Sigmoid colon (tissue), 7 donors: ENCODE data around the gene SND1. TPM values are rescaled to one million over a fixed set of nuclear protein-coding genes. Genes with fewer than 3 reads are reported as not detected.

Source experiments
- DNase-seq: peaks from one replicate; pipeline ENCODE4 v3.0.0-alpha.2; 2019
- H3K27ac ChIP-seq, 4 donors: fragments of 200-600 bp; sonication (generic); one replicate each; pipeline ENCODE4 v1.5.1; 2016 to 2019; ENCODE audit warnings: mild to moderate bottlenecking in 1 of 4
- H3K27me3 ChIP-seq, 3 donors: fragments of 200-600 bp; sonication (generic); one replicate each; pipeline ENCODE4 v1.5.1; 2019; ENCODE audit warnings: mild to moderate bottlenecking in 1 of 3
- H3K36me3 ChIP-seq, 4 donors: fragments of 200-600 bp; sonication (generic); one replicate each; pipeline ENCODE4 v1.5.1; 2016 to 2019
- H3K4me1 ChIP-seq, 4 donors: fragments of 200-600 bp; sonication (generic); one replicate each; pipeline ENCODE4 v1.5.1; 2017 to 2019
- H3K4me3 ChIP-seq, 4 donors: fragments of 200-600 bp; sonication (generic); one replicate each; pipeline ENCODE4 v1.5.1; 2017 to 2019; ENCODE audit warnings: mild to moderate bottlenecking in 2 of 4, moderate library complexity in 1 of 4
- H3K9me3 ChIP-seq, 4 donors: fragments of 200-600 bp in 3 of 4; sonication (generic) in 3 of 4; one replicate each; pipeline versions ENCODE4 v1.5.1 to v1.6.1; 2013 to 2019
- EP300 ChIP-seq, 4 donors: sonication (generic); formaldehyde crosslinking; IDR thresholded peaks; one replicate each; pipeline ENCODE4 v1.6.1; 2017; ENCODE audit warnings: antibody characterized with exemption in 4 of 4
- POLR2A ChIP-seq, 2 donors: fragments of 450-650 bp; IDR thresholded peaks; one replicate each; pipeline ENCODE4 v1.6.1; 2016; ENCODE audit warnings: antibody characterized with exemption in 2 of 2, mild to moderate bottlenecking in 2 of 2, moderate library complexity in 2 of 2
- POLR2AphosphoS5 ChIP-seq, 4 donors: sonication (generic); formaldehyde crosslinking; IDR thresholded peaks; one replicate each; pipeline ENCODE4 v1.6.1; 2017; ENCODE audit warnings: antibody characterized with exemption in 4 of 4
- WGBS, 2 donors: extraction: QIAGEN DNeasy Blood & Tissue Kit; methylation state at CpG; one replicate each; pipeline ENCODE4 v1.1.7; 2013; 5-methylcytosine and 5-hydroxymethylcytosine counted together
- intact Hi-C: fragments of 100-400 bp; cut with DNase I; formaldehyde crosslinking; loops from one replicate; pipeline ENCODE4 v1.15.1; 2023
- polyA plus RNA-seq, 3 donors: library from polyadenylated mRNA; stranded (reverse); fragments of 200-250 nt; gene quantifications; one replicate each; pipeline ENCODE4 v1.2.3, GENCODE V29; 2013
- total RNA-seq, 4 donors: library from RNA; depleted of rRNA; stranded (reverse); fragments of >200 nt; gene quantifications; one replicate each; pipeline ENCODE4 v1.1.0, GENCODE V29; 2016
- TF ChIP-seq, protein P1 (sequence below), 4 experiments: fragments of 450-650 bp in 3 of 4; fragments of 200-600 bp in 1 of 4; IDR thresholded peaks; one replicate each; pipeline ENCODE4 v1.5.1; 2016 to 2019; ENCODE audit warnings: antibody characterized with exemption in 4 of 4, mild to moderate bottlenecking in 3 of 4, moderate library complexity in 2 of 4
- donor health status: healthy with polysubstance abuse.
- donor health status: Bipolar disorder and iron deficiency.
- donor health status: healthy.

SND1 gene
- total and polyA plus RNA-seq, 7 donors = 30.6 to 93.4 (median 71.3) TPM

DNA sequence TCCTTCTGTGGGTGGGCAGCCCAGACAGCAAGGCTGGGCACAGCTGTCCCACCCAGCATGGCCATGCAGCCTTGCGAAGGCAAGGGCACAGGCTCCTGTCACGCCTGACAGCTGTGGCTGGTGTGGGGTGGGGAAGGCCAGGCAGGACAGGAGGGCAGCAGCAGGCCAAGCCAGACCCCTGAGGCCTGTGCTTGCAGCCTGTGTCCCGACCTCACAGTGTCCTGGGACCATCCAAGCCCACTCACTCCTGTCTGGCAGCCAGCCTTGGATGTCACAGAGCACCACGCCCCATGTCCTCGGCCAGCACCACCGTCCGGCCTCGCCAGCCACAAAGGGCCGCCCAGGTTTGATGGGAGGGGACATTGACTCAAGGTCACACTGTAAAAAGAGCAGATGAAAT is 464.7 kb downstream of the SND1 start:
- intact Hi-C loops = no loop called here
- TF ChIP-seq POLR2AphosphoS5 (IDR thresholded peaks at IDR 0.05) (no peak), EP300 (IDR thresholded peaks at IDR 0.05) (no peak), POLR2A (IDR thresholded peaks at IDR 0.05) (no peak)
- TF ChIP-seq, protein P1, sequence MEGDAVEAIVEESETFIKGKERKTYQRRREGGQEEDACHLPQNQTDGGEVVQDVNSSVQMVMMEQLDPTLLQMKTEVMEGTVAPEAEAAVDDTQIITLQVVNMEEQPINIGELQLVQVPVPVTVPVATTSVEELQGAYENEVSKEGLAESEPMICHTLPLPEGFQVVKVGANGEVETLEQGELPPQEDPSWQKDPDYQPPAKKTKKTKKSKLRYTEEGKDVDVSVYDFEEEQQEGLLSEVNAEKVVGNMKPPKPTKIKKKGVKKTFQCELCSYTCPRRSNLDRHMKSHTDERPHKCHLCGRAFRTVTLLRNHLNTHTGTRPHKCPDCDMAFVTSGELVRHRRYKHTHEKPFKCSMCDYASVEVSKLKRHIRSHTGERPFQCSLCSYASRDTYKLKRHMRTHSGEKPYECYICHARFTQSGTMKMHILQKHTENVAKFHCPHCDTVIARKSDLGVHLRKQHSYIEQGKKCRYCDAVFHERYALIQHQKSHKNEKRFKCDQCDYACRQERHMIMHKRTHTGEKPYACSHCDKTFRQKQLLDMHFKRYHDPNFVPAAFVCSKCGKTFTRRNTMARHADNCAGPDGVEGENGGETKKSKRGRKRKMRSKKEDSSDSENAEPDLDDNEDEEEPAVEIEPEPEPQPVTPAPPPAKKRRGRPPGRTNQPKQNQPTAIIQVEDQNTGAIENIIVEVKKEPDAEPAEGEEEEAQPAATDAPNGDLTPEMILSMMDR (IDR thresholded peaks at IDR 0.05) = no peak

DNA sequence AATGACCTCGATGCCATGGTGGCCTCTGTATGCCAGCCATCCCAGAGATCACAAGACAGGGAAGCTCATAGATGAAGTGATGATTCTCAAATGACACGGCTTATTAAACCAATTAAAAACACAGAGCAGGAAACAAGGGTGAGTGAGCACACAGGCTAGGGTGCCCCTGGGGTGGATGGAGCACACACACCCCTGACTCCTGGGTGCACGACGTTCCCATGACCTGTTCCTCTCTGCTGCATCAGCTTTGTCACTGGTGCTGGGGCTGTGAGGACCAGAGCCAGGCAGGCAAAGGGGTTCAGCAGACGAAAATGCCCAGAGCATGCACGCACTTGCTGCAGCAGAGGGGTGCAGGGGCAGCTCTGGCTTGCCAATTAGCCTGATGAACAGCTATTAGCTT is 465.7 kb downstream of the SND1 start:
- no peaks in the 10 kb centered on the region for H3K9me3 ChIP-seq
- DNase-seq = peak; percentile 53
- 80 to 92% methylated on average over 6 of the region's 6 CpGs for WGBS, 2 donors
- H3K27ac ChIP-seq = no peak overlapping the region
- intact Hi-C loops = no loop called here
- no peaks in the 10 kb centered on the region for H3K36me3 ChIP-seq
- no peak overlapping the region for H3K4me3 ChIP-seq
- TF ChIP-seq EP300 (IDR thresholded peaks at IDR 0.05) = no peak
- TF ChIP-seq POLR2A (IDR thresholded peaks at IDR 0.05) = no peak
- no peak for TF ChIP-seq POLR2AphosphoS5 (IDR thresholded peaks at IDR 0.05)
- TF ChIP-seq, protein P1 (IDR thresholded peaks at IDR 0.05) = no peak
- H3K27me3 ChIP-seq = peaks cover 0 to 11% (median 0%) of the 10 kb centered on the region in 3 donors
- no peaks in the 10 kb centered on the region for H3K4me1 ChIP-seq

More for the DNA sequence above, 464.7 kb downstream of the SND1 start:
- H3K4me3 ChIP-seq = no peak overlapping the region
- no peak overlapping the region for H3K27ac ChIP-seq
- no peaks in the 10 kb centered on the region for H3K4me1 ChIP-seq
- peak; percentile 55 for DNase-seq
- H3K27me3 ChIP-seq = peaks cover 0 to 11% (median 0%) of the 10 kb centered on the region in 3 donors
- no peaks in the 10 kb centered on the region for H3K9me3 ChIP-seq
- H3K36me3 ChIP-seq = no peaks in the 10 kb centered on the region
- 79 to 89% methylated on average over 9 of the region's 9 CpGs for WGBS, 2 donors

DNA sequence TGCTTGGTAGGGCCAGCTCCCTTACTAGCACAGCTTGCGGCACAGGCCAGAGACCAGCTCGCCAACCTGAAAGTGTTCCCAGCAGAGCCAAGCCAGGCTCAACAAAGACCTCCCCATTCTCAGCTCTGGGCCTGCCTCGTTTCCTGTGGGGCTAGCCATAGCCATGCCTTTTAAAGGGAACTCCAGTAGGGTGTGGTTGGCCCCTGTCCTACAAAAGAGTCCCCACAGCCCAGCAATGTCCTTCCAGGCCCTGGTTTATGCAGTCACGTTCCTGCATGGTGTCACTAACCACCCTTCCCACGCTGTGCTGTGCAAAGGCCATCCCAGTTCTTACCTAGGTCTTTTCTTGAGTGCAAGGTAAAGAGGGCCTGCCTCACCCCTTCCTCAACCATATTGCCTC is 467.0 kb downstream of the SND1 start:
- Histone ChIP-seq H3K27ac (no peak overlapping the region), H3K36me3 (no peaks in the 10 kb centered on the region), H3K9me3 (no peaks in the 10 kb centered on the region), H3K4me3 (no peak overlapping the region), H3K4me1 (no peaks in the 10 kb centered on the region), H3K27me3 (peaks cover 0 to 11% (median 3%) of the 10 kb centered on the region in 3 donors)
- no peak for TF ChIP-seq POLR2A (IDR thresholded peaks at IDR 0.05)
- TF ChIP-seq, protein P1 (IDR thresholded peaks at IDR 0.05) = no peak
- TF ChIP-seq POLR2AphosphoS5 (IDR thresholded peaks at IDR 0.05) = no peak
- no peak for TF ChIP-seq EP300 (IDR thresholded peaks at IDR 0.05)
- intact Hi-C loops = no loop called here
- 79 to 84% methylated on average over 5 of the region's 5 CpGs for WGBS, 2 donors
- DNase-seq = no peak

- DNase-seq = no peak
- WGBS, 2 donors = 93 to 96% methylated on average over 7 of the region's 7 CpGs
- no peak for TF ChIP-seq POLR2A (IDR thresholded peaks at IDR 0.05)
- TF ChIP-seq, protein P1 (IDR thresholded peaks at IDR 0.05) = no peak
- TF ChIP-seq EP300 (IDR thresholded peaks at IDR 0.05) = no peak
- no peak for TF ChIP-seq POLR2AphosphoS5 (IDR thresholded peaks at IDR 0.05)
- no peaks in the 10 kb centered on the region for H3K9me3 ChIP-seq
- no peak overlapping the region for H3K4me3 ChIP-seq
- H3K27me3 ChIP-seq = peaks cover 0 to 11% (median 3%) of the 10 kb centered on the region in 3 donors
- intact Hi-C loops = no loop called here
- H3K36me3 ChIP-seq = no peaks in the 10 kb centered on the region
- no peaks in the 10 kb centered on the region for H3K4me1 ChIP-seq
- H3K27ac ChIP-seq = no peak overlapping the region
These were observed 468.1 kb downstream of the SND1 start for GRCh38 chr7:128120116-128120515.

DNA sequence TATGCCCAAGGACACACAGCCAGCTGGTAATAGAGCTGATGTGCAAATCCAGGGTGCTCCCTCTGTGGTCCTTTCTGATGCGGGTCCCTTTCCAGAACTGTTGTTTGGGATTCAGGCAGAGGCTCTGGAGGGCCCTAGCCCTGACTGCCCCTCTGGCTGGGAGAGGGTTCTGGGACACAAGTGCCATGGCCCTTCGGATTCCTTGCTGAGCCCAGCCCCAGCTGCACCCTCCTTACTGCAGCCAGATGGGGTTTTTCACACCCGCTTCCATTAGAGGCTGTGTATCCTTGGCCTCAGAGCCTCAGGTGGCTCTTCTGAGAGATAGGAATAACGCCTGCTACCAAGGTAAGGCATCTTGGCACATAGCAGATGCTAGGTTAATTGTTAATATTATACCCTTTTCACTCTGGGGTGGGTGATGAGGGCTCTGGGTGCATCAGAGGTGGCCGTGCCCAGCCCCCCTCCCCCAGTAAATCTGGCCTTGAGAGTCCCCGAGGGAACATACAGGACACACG is 469.0 kb downstream of the SND1 start:
- TF ChIP-seq, protein P1 (IDR thresholded peaks at IDR 0.05) = no peak
- TF ChIP-seq POLR2AphosphoS5 (IDR thresholded peaks at IDR 0.05) (no peak), EP300 (IDR thresholded peaks at IDR 0.05) (no peak)

More for the DNA sequence above, 469.0 kb downstream of the SND1 start:
- no peak overlapping the region for H3K4me3 ChIP-seq
- H3K9me3 ChIP-seq = no peaks in the 10 kb centered on the region
- H3K36me3 ChIP-seq = no peaks in the 10 kb centered on the region
- H3K4me1 ChIP-seq = no peaks in the 10 kb centered on the region
- intact Hi-C loops = no loop called here
- DNase-seq = peak; percentile 43
- H3K27me3 ChIP-seq = peaks cover 0 to 14% (median 3%) of the 10 kb centered on the region in 3 donors
- H3K27ac ChIP-seq = no peak overlapping the region
- 67 to 78% methylated on average over 7 of the region's 7 CpGs for WGBS, 2 donors
